Common myeloid progenitor, CD34-positive (primary cell): ENCODE data around the gene RAB27B.
"Not testable (repeated sequence)": the region's sequence is repeated elsewhere in the genome, so short reads cannot be mapped to it uniquely, and the experiment has no call there.

Experiments
- CTCF ChIA-PET: fragments of 350-600 bp; sonication (Branson Sonifier 250); formaldehyde crosslinking; loops from one replicate; lab custom pipeline; 2021; ENCODE audit warnings: antibody characterized with exemption; lab: Charles Lee
- POLR2A ChIA-PET: fragments of 350-600 bp; sonication (Branson Sonifier 250); formaldehyde crosslinking; loops from one replicate; lab custom pipeline; 2021; ENCODE audit warnings: antibody characterized with exemption; lab: Charles Lee
- DNase-seq, 3 donors: peaks; one replicate each; pipeline versions ENCODE4 v3.0.0 to v3.0.0-alpha.2; 2013
- H3K27ac ChIP-seq, 2 experiments: 1 replicate in 1 of 2; 2 replicates in 1 of 2; pipeline ENCODE4 v1.7.0; 2013; ENCODE audit warnings: inconsistent platforms in 2 of 2, low read length in 2 of 2, mild to moderate bottlenecking in 2 of 2, low read depth in 1 of 2, moderate library complexity in 1 of 2; ENCODE audit not compliant: severe bottlenecking in 2 of 2, insufficient read depth in 1 of 2, poor library complexity in 1 of 2
- H3K27me3 ChIP-seq, 5 experiments: replicated peaks in 2 of 5; 1 replicate in 3 of 5; 2 replicates in 2 of 5; pipeline versions ENCODE4 v1.6.1 to v1.7.0; 2013; ENCODE audit warnings: low read length in 4 of 5, mild to moderate bottlenecking in 2 of 5, moderate library complexity in 2 of 5, inconsistent platforms in 1 of 5; ENCODE audit not compliant: insufficient read depth in 5 of 5, control insufficient read depth in 4 of 5
- H3K36me3 ChIP-seq, 4 experiments: 1 replicate in 2 of 4; 2 replicates in 2 of 4; pipeline versions ENCODE4 v1.6.1 to v1.7.0; 2013; ENCODE audit warnings: low read length in 3 of 4, control low read depth in 1 of 4, mild to moderate bottlenecking in 1 of 4; ENCODE audit not compliant: control insufficient read depth in 4 of 4, insufficient read depth in 4 of 4
- H3K4me1 ChIP-seq, 4 experiments: 1 replicate in 3 of 4; 2 replicates in 1 of 4; pipeline versions ENCODE4 v1.6.1 to v1.7.1; 2013; ENCODE audit warnings: low read length in 3 of 4, mild to moderate bottlenecking in 3 of 4, control low read depth in 1 of 4, inconsistent platforms in 1 of 4, moderate library complexity in 1 of 4; ENCODE audit not compliant: control insufficient read depth in 4 of 4, insufficient read depth in 4 of 4; ENCODE audit errors: control extremely low read depth in 1 of 4
- H3K4me3 ChIP-seq, 7 experiments: 1 replicate in 4 of 7; 2 replicates in 3 of 7; pipeline versions ENCODE4 v1.5.1 to v1.7.0; 2013; ENCODE audit warnings: mild to moderate bottlenecking in 7 of 7, low read length in 6 of 7, moderate library complexity in 6 of 7, inconsistent platforms in 2 of 7, low read depth in 2 of 7, control low read depth in 1 of 7; ENCODE audit not compliant: insufficient read depth in 4 of 7, control insufficient read depth in 1 of 7; ENCODE audit errors: extremely low read depth in 1 of 7
- H3K9me3 ChIP-seq, 5 experiments: 1 replicate in 4 of 5; 2 replicates in 1 of 5; pipeline versions ENCODE4 v1.6.1 to v1.7.1; 2013; ENCODE audit warnings: low read length in 4 of 5, mild to moderate bottlenecking in 2 of 5, inconsistent platforms in 1 of 5, low read depth in 1 of 5, moderate library complexity in 1 of 5; ENCODE audit not compliant: control insufficient read depth in 4 of 5, insufficient read depth in 2 of 5; ENCODE audit errors: control extremely low read depth in 1 of 5
- WGBS: methylation state at CpG from one replicate; pipeline ENCODE4 v1.1.5; 2013; ENCODE audit not compliant: insufficient coverage; 5-methylcytosine and 5-hydroxymethylcytosine counted together

RAB27B gene

GRCh38 chr18:54848121-54848520 lies 19.8 kb downstream of the RAB27B start:
- Histone ChIP-seq H3K9me3 (peaks cover 0 to 2% (median 0%) of the 10 kb centered on the region in 5 experiments), H3K4me1 (peaks cover 10 to 32% (median 22%) of the 10 kb centered on the region in 4 experiments), H3K27ac (no peak overlapping the region), H3K27me3 (no peaks in the 10 kb centered on the region), H3K4me3 (no peak overlapping the region), H3K36me3 (peaks cover 0 to 6% (median 0%) of the 10 kb centered on the region in 4 experiments)
- no CpG with 5 or more reads among the region's 1 CpG for WGBS
- no peak for DNase-seq
- POLR2A ChIA-PET, result no interaction called here
- CTCF ChIA-PET, result interaction anchor here (1.4 to 1.5 kb wide), 2 partner anchors 15 to 18 kb away, joined by 4 to 6 read pairs; no protein-coding TSS in a partner anchor

- no peaks in the 10 kb centered on the region for H3K27me3 ChIP-seq
- CTCF ChIA-PET, result interaction anchor here (1.1 to 1.5 kb wide), 2 partner anchors 11 to 12 kb away, joined by 4 to 5 read pairs; no protein-coding TSS in a partner anchor
- WGBS, result no CpG with 5 or more reads among the region's 2 CpGs
These were observed 21.4 kb downstream of the RAB27B start for GRCh38 chr18:54849683-54850082.

DNA sequence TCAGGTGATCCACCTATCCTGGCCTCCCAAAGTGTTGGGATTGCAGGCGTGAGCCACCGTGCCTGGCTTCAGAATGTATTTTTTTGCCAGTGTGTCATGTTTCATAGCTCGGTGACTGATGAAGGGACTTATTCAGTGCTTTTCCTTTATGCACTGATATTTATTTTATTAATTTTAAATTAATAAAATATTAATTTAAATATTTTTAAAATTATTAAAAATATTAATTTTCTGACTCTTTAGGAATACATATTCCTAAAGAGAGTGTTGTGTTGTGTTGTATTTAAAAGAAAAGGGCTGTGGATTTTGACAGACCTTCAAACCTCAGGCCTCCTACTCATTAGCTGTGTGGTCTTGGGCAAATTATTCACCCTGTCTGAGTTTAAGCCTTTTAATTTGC lies 22.3 kb downstream of the RAB27B start:
- H3K9me3 ChIP-seq, result no peaks in the 10 kb centered on the region
- CTCF ChIA-PET, result interaction anchor here (1.1 to 1.2 kb wide), 2 partner anchors 10 to 12 kb away, joined by 3 to 4 read pairs; no protein-coding TSS in a partner anchor
- H3K36me3 ChIP-seq, result peaks cover 0 to 3% (median 0%) of the 10 kb centered on the region in 4 experiments
- 100% methylated on average over 2 of the region's 3 CpGs for WGBS
- no peak overlapping the region for H3K27ac ChIP-seq
- H3K4me1 ChIP-seq, result peaks cover 16 to 48% (median 29%) of the 10 kb centered on the region in 4 experiments
- DNase-seq, result no peak
- POLR2A ChIA-PET, result no interaction called here
- no peaks in the 10 kb centered on the region for H3K27me3 ChIP-seq
- no peak overlapping the region for H3K4me3 ChIP-seq

More at GRCh38 chr18:54849683-54850082, 21.4 kb downstream of the RAB27B start:
- Histone ChIP-seq H3K36me3 (peaks cover 0 to 5% (median 0%) of the 10 kb centered on the region in 4 experiments), H3K4me1 (peaks cover 16 to 46% (median 29%) of the 10 kb centered on the region in 4 experiments), H3K27ac (no peak overlapping the region), H3K9me3 (no peaks in the 10 kb centered on the region), H3K4me3 (no peak overlapping the region)
- no peak for DNase-seq
- POLR2A ChIA-PET, result no interaction called here

GRCh38 chr18:54852780-54853675 lies 24.8 kb downstream of the RAB27B start:
- POLR2A ChIA-PET, result no interaction called here

DNA sequence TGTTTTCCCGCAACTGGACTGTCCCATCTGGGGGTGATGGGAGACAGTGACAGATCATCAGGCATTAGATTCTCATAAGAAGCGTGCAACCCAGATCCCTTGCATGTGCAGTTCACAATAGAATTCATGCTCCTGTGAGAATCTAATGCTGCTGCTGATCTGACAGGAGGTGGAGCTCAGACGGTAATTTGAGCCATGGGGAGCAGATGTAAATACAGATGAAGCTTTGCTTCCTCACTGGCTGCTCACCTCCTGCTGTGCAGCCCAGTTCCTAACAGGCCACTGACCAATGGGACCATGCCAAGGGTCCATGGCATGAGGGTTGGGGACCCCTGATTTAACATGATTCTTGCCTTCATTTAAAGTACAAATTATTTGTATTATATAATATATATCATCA lies 26.8 kb downstream of the RAB27B start:
- H3K4me3 ChIP-seq, H3K27me3 ChIP-seq, POLR2A ChIA-PET, H3K36me3 ChIP-seq, DNase-seq, H3K27ac ChIP-seq, H3K9me3 ChIP-seq: not testable (repeated sequence)
- CTCF ChIA-PET, result interaction anchor here (5.0 kb wide), 1 partner anchor 17 kb away, joined by 29 read pairs; no protein-coding TSS in a partner anchor
- H3K4me1 ChIP-seq, result peaks cover 16 to 51% (median 35%) of the 10 kb centered on the region in 4 experiments
- 100% methylated on average over 3 of the region's 3 CpGs for WGBS

More at GRCh38 chr18:54852780-54853675, 24.8 kb downstream of the RAB27B start:
- peak; percentile 78 to 95 (median 90) for DNase-seq
- Histone ChIP-seq H3K36me3 (peaks cover 0 to 3% (median 0%) of the 10 kb centered on the region in 4 experiments), H3K9me3 (no peaks in the 10 kb centered on the region), H3K4me1 (peaks cover 16 to 55% (median 37%) of the 10 kb centered on the region in 4 experiments), H3K4me3 (peak overlapping the region in 5 of 7 experiments; percentile 5 to 48 (median 37)), H3K27ac (peak overlapping the region in 1 of 2 experiments; percentile 3), H3K27me3 (no peaks in the 10 kb centered on the region)
- 3% methylated on average over 4 of the region's 6 CpGs for WGBS
- CTCF ChIA-PET, result interaction anchor here (1.3 to 5.0 kb wide), 2 partner anchors 19 kb away, joined by 4 to 29 read pairs; no protein-coding TSS in a partner anchor

DNA sequence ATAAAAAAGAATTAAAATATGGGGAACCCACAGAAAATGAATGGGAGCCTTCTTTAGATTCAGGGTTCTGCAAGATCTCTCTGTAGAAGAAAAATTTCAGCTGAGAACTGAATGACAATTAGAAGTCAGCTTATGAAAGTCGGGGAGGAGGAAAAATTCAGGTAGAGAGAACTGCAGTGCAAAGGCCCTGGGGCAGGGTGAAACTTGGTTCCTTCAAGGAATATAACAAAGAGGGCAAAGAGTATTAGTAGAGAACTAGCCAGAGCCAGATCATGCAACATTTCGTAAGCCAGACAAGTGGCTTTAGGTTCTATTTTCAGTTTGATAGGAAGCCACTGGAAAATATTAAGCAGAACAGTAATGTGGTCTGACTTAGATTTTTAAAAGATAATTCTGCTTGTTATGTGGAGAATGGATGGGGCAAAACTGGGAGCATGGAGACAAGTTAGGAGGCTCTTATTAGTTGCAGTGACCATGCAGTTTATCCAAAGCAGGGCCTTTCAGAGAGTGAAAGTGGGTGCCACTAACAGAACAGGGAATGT lies 27.9 kb downstream of the RAB27B start:
- Histone ChIP-seq H3K36me3 (peaks cover 0 to 7% (median 0%) of the 10 kb centered on the region in 4 experiments), H3K27me3 (no peaks in the 10 kb centered on the region), H3K4me1 (peaks cover 22 to 55% (median 43%) of the 10 kb centered on the region in 4 experiments), H3K27ac (no peak overlapping the region), H3K9me3 (no peaks in the 10 kb centered on the region), H3K4me3 (no peak overlapping the region)
- POLR2A ChIA-PET, result no interaction called here
- 83% methylated on average over 2 of the region's 2 CpGs for WGBS
- CTCF ChIA-PET, result interaction anchor here (5.0 kb wide), 1 partner anchor 16 kb away, joined by 29 read pairs; no protein-coding TSS in a partner anchor
- DNase-seq, result peak in 1 of 3 donors; percentile 15
